SU-DHL-6 (cell line): ENCODE measurements around the gene ASAP2.

Experiments used
- H2AFZ ChIP-seq: fragments of 200-600 bp; sonication (generic); 2 replicates; pipeline ENCODE4 v1.6.1; 2014; ENCODE audit warnings: low read depth, mild to moderate bottlenecking, moderate library complexity, mixed read lengths, antibody characterized with exemption, low read length; ENCODE audit not compliant: severe bottlenecking
- H3F3A ChIP-seq: fragments of 200-600 bp; shearing (Covaris generic); 2 replicates; pipeline ENCODE4 v1.6.0; 2016; ENCODE audit warnings: antibody characterized with exemption, mild to moderate bottlenecking; ENCODE audit not compliant: insufficient read depth
- H3K27ac ChIP-seq: fragments of 200-600 bp; sonication (generic); 2 replicates; pipeline ENCODE4 v1.5.1; 2016; ENCODE audit warnings: low read depth, mild to moderate bottlenecking, low read length, moderate library complexity, mixed read lengths
- H3K27me3 ChIP-seq: fragments of 200-600 bp; sonication (generic), shearing (Covaris generic); 2 replicates; pipeline ENCODE4 v1.6.0; 2014; ENCODE audit warnings: mild to moderate bottlenecking, low read length
- H3K36me3 ChIP-seq: fragments of 200-600 bp; sonication (generic); 2 replicates; pipeline ENCODE4 v1.6.1; 2014; ENCODE audit warnings: mild to moderate bottlenecking, low read length, mixed read lengths
- H3K4me2 ChIP-seq: fragments of 300-600, 200-600 bp; shearing (Covaris generic), sonication (generic); 2 replicates; pipeline ENCODE4 v1.6.0; 2014; ENCODE audit warnings: low read length, low read depth, mild to moderate bottlenecking; ENCODE audit not compliant: poor library complexity, severe bottlenecking
- H3K4me3 ChIP-seq: fragments of 200-600 bp; sonication (generic); 2 replicates; pipeline ENCODE4 v1.5.1; 2014; ENCODE audit warnings: antibody characterized with exemption, low read length, mild to moderate bottlenecking, mixed read lengths; ENCODE audit not compliant: insufficient read depth, poor library complexity, severe bottlenecking
- H3K79me2 ChIP-seq: fragments of 200-600 bp; sonication (generic); 2 replicates; pipeline ENCODE4 v1.6.1; 2014; ENCODE audit warnings: mild to moderate bottlenecking, low read length, moderate library complexity; ENCODE audit not compliant: insufficient read depth
- H3K9ac ChIP-seq: fragments of 200-600 bp; sonication (generic); 2 replicates; pipeline ENCODE4 v1.7.0; 2014; ENCODE audit warnings: mild to moderate bottlenecking, low read length
- H3K9me2 ChIP-seq: fragments of 200-600 bp; sonication (generic); replicated peaks from 2 replicates; pipeline ENCODE4 v1.6.1; 2014; ENCODE audit warnings: low read length; ENCODE audit not compliant: insufficient read depth
- H3K9me3 ChIP-seq: fragments of 200-600 bp; sonication (generic); 2 replicates; pipeline ENCODE4 v1.6.1; 2014; ENCODE audit warnings: low read length, mixed read lengths; ENCODE audit not compliant: insufficient read depth
- H4K20me1 ChIP-seq: fragments of 200-600 bp; sonication (generic); 2 replicates; pipeline ENCODE4 v1.6.1; 2014; ENCODE audit warnings: low read depth, mild to moderate bottlenecking, antibody characterized with exemption, low read length, moderate library complexity, mixed read lengths
- CTCF ChIP-seq: fragments of 200-600 bp; sonication (generic); IDR thresholded peaks from one replicate; pipeline ENCODE4 v1.5.1; 2017; ENCODE audit warnings: antibody characterized with exemption, mild to moderate bottlenecking, low read length, moderate library complexity; ENCODE audit not compliant: insufficient read depth, poor library complexity, severe bottlenecking
- EZH2phosphoT487 ChIP-seq: fragments of 200-600 bp; sonication (generic), shearing (Covaris generic); conservative IDR thresholded peaks from 2 replicates; pipeline ENCODE4 v1.6.1; 2018; ENCODE audit warnings: mild to moderate bottlenecking, antibody characterized with exemption, low read length, moderate library complexity, mixed read lengths

ASAP2 gene

DNA sequence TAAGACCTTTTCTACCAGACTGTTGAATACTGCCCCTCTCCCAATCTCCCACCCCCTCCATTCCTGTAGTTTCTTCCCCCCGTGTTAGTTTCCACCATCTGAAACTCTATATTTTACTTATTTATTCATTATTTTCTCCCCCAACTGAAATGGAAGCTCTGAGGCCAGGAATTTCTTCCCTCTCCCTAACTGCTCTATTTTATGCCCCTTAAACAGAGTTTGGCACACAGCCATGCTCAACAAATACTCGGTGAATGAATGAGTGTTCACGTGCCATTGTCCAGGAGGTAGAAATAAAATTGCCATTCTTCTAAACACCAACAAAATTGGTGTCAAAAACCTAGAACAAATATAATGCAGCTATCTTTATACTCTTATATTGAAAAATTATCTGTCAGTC lies 211.1 kb downstream of the ASAP2 start:
- Histone ChIP-seq H3K4me2 (no peak overlapping the region), H3K4me3 (no peak overlapping the region), H3F3A (no peaks in the 10 kb centered on the region), H3K9me2 (no peaks in the 10 kb centered on the region), H4K20me1 (peaks cover 4% of the 10 kb centered on the region; the same call in 1 of the 2 replicates), H3K36me3 (peaks cover 8% of the 10 kb centered on the region; the same call in 1 of the 2 replicates), H3K9ac (no peak overlapping the region), H3K27me3 (no peaks in the 10 kb centered on the region), H3K27ac (no peak overlapping the region), H3K9me3 (no peaks in the 10 kb centered on the region), H3K79me2 (peaks cover 63% of the 10 kb centered on the region), H2AFZ (no peak overlapping the region)
- TF ChIP-seq CTCF (no peak), EZH2phosphoT487 (no peak)

DNA sequence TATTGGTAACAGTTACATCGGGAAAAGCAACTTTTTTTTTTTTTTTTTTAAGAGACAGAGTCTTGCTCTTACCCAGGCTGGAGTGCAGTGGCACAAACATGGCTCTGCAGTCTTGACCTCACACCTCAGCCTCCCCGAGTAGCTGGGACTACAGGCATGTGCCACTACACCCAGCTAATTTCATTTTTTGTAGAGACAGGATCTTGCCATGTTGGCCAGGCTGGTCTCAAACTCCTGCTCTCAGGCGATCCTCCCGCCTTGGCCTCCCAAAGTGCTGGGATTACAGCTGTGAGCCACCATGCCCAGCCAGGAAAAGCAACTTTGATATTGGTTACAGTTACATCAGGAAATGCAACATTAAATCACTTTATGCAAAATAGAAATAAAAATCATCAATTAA lies 212.1 kb downstream of the ASAP2 start:
- Histone ChIP-seq H3K27me3 (no peaks in the 10 kb centered on the region), H3K9ac (no peak overlapping the region), H3K79me2 (peaks cover 67% of the 10 kb centered on the region), H3K4me2 (no peak overlapping the region), H3K36me3 (peaks cover 7% of the 10 kb centered on the region; the same call in 1 of the 2 replicates), H3K9me2 (no peaks in the 10 kb centered on the region), H3K9me3 (no peaks in the 10 kb centered on the region), H3K4me3 (no peak overlapping the region), H2AFZ (no peak overlapping the region), H3F3A (no peaks in the 10 kb centered on the region), H4K20me1 (peaks cover 4% of the 10 kb centered on the region; the same call in 1 of the 2 replicates), H3K27ac (no peak overlapping the region)
- TF ChIP-seq CTCF, result no peak
- no peak for TF ChIP-seq EZH2phosphoT487

- no peak overlapping the region for H3K9ac ChIP-seq
Observed at GRCh38 chr2:9419541-9419940, 212.9 kb downstream of the ASAP2 start.

More at GRCh38 chr2:9419541-9419940, 212.9 kb downstream of the ASAP2 start:
- TF ChIP-seq EZH2phosphoT487 (no peak), CTCF (no peak)
- Histone ChIP-seq H3K4me3 (no peak overlapping the region), H3K27me3 (no peaks in the 10 kb centered on the region), H3F3A (no peaks in the 10 kb centered on the region), H3K79me2 (peaks cover 75% of the 10 kb centered on the region), H3K9me3 (no peaks in the 10 kb centered on the region), H4K20me1 (peaks cover 4% of the 10 kb centered on the region; the same call in 1 of the 2 replicates), H3K36me3 (peaks cover 4% of the 10 kb centered on the region; the same call in 1 of the 2 replicates), H3K27ac (no peak overlapping the region), H2AFZ (no peak overlapping the region), H3K9me2 (no peaks in the 10 kb centered on the region), H3K4me2 (no peak overlapping the region)
